ENCODE results near the gene PCNT. TPM values are rescaled to one million over a fixed set of nuclear protein-coding genes. Genes with fewer than 3 reads are reported as not detected.

The PCNT gene
- total RNA-seq, 1 experiment from 2014 or later = 39.6 TPM

- H3K27me3 Mint-ChIP-seq (ENCODE audit: low read depth) = no peaks in the 10 kb centered on the region
- H3K56ac ChIP-seq (ENCODE audit: insufficient read length, low read depth, low read length) = no peak overlapping the region
- H4K91ac ChIP-seq (ENCODE audit: insufficient read length, low read depth, low read length) = no peak overlapping the region
- no peak overlapping the region for H3K9ac ChIP-seq (ENCODE audit: extremely low read depth, insufficient read length, low read length)
- no peak for TF ChIP-seq CTCF (conservative IDR thresholded peaks at IDR 0.05)
- H2BK15ac ChIP-seq (ENCODE audit: low read depth, low read length) = no peak overlapping the region
- no peak overlapping the region for H3K4me2 ChIP-seq (ENCODE audit: insufficient read depth, insufficient read length, low read length)
- H4K20me1 ChIP-seq (ENCODE audit: control insufficient read depth, insufficient read depth, insufficient read length) = no peaks in the 10 kb centered on the region
- no peak overlapping the region for H2BK12ac ChIP-seq (ENCODE audit: insufficient read length, low read depth, low read length)
- no peak overlapping the region for H3K18ac ChIP-seq (ENCODE audit: insufficient read length, low read depth, low read length)
- no peaks in the 10 kb centered on the region for H3K79me2 ChIP-seq (ENCODE audit: insufficient read depth, low read length)
- no peak overlapping the region for H4K5ac ChIP-seq (ENCODE audit: insufficient read length, low read depth, low read length)
- H3K23me2 ChIP-seq (ENCODE audit: insufficient read length, low read depth, low read length, poor library complexity, severe bottlenecking) = peaks cover 2% of the 10 kb centered on the region
- H3K23ac ChIP-seq (ENCODE audit: insufficient read length, low read depth, low read length) = no peak overlapping the region
- no peak overlapping the region for H3K4me3 Mint-ChIP-seq
- no peaks in the 10 kb centered on the region for H3K4me1 ChIP-seq (ENCODE audit: insufficient read depth, low read length)
- H3K36me3 Mint-ChIP-seq (ENCODE audit: insufficient read depth in 1 of 3, low read depth in 3 of 3) = peaks cover 25 to 53% (median 43%) of the 10 kb centered on the region in 3 experiments
- DNase-seq = no peak
- no peak overlapping the region for H3K27ac Mint-ChIP-seq
- H2BK120ac ChIP-seq (ENCODE audit: low read depth, low read length, poor library complexity, severe bottlenecking) = no peak overlapping the region
- H3K9me3 ChIP-seq (ENCODE audit: control insufficient read depth, low read depth, low read length) = no peaks in the 10 kb centered on the region
- no peak overlapping the region for H4K8ac ChIP-seq (replicated peaks; ENCODE audit: insufficient read length, low read depth, low read length)
- H3T11ph ChIP-seq (ENCODE audit: low read length) = no peak overlapping the region
- H2BK20ac ChIP-seq (ENCODE audit: low read depth, low read length, poor library complexity, severe bottlenecking) = no peak overlapping the region
- no peak overlapping the region for H3K14ac ChIP-seq (ENCODE audit: insufficient read depth, low read length)
- H3K27me3 ChIP-seq (ENCODE audit: insufficient read depth, low read length) = no peaks in the 10 kb centered on the region
- H2BK5ac ChIP-seq (ENCODE audit: insufficient read length, low read length) = no peak overlapping the region
- H2AFZ ChIP-seq (ENCODE audit: low read length) = no peak overlapping the region
- no peak overlapping the region for H2AK5ac ChIP-seq (ENCODE audit: insufficient read length, low read length)
- H3K27ac ChIP-seq (ENCODE audit: insufficient read length, low read depth, low read length) = no peak overlapping the region
- WGBS (ENCODE audit: extremely low coverage, insufficient read length, low lambda C conversion rate) = no CpG with 5 or more reads among the region's 5 CpGs
- H3K4me1 Mint-ChIP-seq = peaks cover 9 to 16% of the 10 kb centered on the region in 2 experiments
- H3K9me3 Mint-ChIP-seq = peaks cover 22 to 24% of the 10 kb centered on the region in 2 experiments
- H3K79me1 ChIP-seq (ENCODE audit: insufficient read depth, low read depth, low read length, poor library complexity, severe bottlenecking) = no peaks in the 10 kb centered on the region
- no peak overlapping the region for H3K4ac ChIP-seq (ENCODE audit: low read depth, low read length)
These were observed 128.8 kb downstream of the PCNT start for GRCh38 chr21:46452710-46453109.

Measured in H9 (cell line).